HG03108 (cell line): ENCODE results near the gene ZGRF1.
"Not testable (repeated sequence)": the region's sequence is repeated elsewhere in the genome, so short reads cannot be mapped to it uniquely, and the experiment has no call there.

Experiments
- ATAC-seq: cut with Tn5 transposase; IDR thresholded peaks from one replicate; pipeline ENCODE4 v1.9.1; 2021; ENCODE audit warnings: moderate library complexity; ENCODE audit not compliant: unreplicated experiment

ZGRF1 gene, protein sequence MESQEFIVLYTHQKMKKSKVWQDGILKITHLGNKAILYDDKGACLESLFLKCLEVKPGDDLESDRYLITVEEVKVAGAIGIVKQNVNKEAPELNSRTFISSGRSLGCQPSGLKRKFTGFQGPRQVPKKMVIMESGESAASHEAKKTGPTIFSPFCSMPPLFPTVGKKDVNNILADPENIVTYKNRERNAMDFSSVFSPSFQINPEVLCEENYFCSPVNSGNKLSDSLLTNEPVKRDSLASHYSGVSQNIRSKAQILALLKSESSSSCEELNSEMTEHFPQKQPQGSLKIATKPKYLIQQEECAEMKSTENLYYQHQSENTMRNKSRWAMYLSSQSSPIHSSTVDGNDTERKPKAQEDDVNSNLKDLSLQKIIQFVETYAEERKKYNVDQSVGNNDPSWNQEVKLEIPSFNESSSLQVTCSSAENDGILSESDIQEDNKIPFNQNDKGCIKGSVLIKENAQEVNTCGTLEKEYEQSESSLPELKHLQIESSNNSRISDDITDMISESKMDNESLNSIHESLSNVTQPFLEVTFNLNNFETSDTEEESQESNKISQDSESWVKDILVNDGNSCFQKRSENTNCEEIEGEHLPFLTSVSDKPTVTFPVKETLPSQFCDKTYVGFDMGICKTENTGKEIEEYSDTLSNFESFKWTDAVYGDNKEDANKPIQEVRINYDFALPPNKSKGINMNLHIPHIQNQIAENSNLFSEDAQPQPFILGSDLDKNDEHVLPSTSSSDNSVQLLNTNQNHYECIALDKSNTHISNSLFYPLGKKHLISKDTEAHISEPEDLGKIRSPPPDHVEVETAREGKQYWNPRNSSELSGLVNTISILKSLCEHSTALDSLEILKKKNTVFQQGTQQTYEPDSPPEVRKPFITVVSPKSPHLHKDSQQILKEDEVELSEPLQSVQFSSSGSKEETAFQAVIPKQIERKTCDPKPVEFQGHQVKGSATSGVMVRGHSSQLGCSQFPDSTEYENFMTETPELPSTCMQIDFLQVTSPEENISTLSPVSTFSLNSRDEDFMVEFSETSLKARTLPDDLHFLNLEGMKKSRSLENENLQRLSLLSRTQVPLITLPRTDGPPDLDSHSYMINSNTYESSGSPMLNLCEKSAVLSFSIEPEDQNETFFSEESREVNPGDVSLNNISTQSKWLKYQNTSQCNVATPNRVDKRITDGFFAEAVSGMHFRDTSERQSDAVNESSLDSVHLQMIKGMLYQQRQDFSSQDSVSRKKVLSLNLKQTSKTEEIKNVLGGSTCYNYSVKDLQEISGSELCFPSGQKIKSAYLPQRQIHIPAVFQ (N-terminal part only)

GRCh38 chr4:112636688-112637551 is at the start of gene ZGRF1, which contains the start of gene LARP7:
Gene ZGRF1 (minus strand): TSS chr4:112636909. CDS start chr4:112633176, 3,733 bp downstream.
Gene LARP7 (plus strand): TSS chr4:112637143. CDS start chr4:112644670, 7,527 bp downstream.
- peak; percentile 93 for ATAC-seq

DNA sequence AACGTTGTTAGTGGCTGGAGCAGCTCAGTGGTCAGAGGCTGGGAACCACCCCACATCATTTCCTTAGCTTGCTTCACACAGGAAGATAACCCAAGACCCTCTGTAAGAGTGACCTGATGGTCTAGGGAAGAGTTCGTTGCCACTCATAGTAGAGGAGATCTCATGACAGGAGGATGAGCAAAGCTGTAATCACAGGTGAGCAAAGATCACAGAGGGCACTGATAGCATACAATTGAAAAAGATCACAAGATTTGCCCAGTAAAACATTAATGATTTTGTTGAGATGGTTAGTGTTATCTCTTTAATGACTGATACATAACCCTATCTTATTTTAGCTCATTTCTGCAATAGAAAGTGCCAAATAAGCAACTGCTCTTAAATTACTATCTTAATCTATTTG is 44.3 kb upstream of the ZGRF1 start:
- ATAC-seq: no peak

GRCh38 chr4:112677519-112678091 is 40.9 kb upstream of the ZGRF1 start:
- no peak for ATAC-seq

GRCh38 chr4:112674376-112674775 is 37.7 kb upstream of the ZGRF1 start:
- no peak for ATAC-seq

DNA sequence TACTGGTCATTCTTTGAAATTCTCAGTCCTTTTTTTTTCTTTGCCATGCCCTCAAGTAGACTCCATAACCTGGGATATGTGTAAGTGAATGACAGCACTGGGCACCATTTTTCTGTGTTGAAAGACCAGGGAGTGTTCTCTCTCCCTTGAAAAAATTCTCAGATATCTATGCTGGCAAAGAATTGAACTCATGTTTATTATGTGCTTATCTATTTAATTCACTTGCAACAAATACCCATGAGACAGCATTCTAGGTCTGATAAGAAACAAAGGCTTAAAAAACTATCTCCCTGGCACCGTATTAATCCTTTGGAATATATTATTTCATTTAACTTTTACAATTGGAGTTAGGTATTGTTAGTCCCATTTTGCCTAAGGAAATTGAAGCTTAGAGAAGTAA is 37.0 kb upstream of the ZGRF1 start:
- no peak for ATAC-seq

DNA sequence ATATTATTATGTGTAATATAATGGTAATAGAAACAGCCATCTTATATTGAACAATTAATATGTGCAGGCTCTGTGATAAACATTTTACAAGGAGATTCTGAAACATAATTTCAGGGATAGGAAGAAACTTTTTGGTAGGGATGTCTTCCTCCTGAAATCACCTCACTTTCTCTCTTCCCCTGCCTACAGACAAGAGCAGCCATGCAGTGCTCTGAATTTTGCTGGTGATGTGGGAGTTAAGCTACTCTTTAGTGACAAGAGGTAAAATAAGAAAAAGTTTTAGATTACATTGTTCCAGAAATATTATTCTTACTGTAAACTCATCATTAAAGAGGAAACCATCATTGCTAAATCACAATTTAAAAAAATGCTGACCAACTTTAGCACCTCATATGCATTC is 36.4 kb upstream of the ZGRF1 start:
- no peak for ATAC-seq

DNA sequence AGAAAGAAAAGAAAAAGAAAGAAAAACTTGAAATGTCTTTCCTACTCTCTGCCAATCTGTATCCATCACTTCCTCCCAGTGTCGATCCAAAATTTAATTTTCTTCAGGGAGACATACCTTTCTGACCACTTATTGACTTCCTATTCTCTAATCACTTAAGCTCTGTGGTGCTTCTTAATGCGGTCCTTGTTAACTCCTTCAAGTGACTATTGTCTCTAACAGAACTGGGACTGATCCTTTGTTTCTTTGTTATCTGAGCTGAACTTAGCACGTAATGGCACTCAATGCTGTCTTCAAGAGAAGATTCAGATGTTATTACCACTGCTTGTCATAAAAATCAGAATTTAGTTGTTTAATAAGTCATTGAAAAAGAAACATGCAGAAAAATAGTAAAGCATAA is 31.4 kb upstream of the ZGRF1 start:
- no peak for ATAC-seq

- no peak for ATAC-seq
Observed at GRCh38 chr4:112664611-112665010, 27.9 kb upstream of the ZGRF1 start.

DNA sequence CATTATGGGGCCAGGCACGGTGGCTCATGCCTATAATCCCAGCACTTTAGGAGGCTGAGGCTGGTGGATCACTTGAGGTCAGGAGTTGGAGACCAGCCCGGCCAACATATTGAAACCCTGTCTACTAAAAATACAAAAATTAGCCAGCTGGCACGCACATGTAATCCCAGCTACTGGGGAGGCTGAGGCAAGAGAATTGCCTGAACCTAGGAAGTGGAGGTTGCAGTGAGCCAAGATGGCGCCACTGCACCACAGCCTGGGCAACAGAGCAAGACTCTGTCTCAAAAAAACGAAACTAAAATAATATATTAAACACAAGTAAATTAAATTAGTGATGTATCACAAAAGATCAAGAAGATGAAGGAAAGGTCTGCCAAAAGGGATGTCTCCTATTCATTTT is 19.4 kb upstream of the ZGRF1 start:
- ATAC-seq: not testable (repeated sequence)

- no peak for ATAC-seq
Observed at GRCh38 chr4:112655270-112655669, 18.6 kb upstream of the ZGRF1 start.

DNA sequence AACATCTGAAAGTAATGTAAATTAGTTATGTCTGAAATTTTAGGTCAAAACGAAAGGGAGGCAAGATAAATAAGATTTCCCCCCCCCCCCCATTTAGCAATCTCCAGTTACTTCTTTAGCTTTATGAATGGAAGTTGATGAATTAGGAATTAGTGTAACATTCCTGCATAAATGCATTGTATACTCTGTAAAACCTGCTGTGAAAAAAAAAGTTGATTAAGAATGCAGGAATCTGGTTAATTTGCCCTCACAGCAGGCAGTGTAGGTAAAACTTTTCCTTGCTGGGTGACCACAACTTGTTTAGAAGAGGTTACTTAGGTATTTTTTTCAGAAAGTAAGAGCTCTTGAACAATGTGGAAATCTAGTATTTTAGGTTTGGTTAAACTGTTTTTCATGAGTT is 15.5 kb upstream of the ZGRF1 start:
- ATAC-seq: no peak

DNA sequence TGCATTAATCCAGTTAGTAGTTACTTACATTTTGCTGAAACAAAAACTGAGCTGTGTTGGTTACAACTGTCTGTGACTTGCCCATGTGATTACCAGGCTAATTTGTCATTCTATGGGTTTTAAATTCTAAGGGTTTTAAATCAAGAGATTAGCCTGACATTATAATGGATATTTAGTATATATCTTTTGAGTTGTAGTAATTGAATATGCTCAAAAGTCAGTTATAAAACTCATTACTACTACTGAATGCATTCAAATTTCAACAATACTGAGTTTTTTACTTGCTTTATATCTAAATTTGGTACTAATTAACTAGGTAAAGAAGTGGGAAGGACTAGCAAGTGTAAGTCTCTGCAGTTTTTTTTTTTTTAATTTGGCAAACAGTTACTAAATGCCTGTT is 14.9 kb upstream of the ZGRF1 start:
- no peak for ATAC-seq

GRCh38 chr4:112650332-112650731 is 13.6 kb upstream of the ZGRF1 start:
- ATAC-seq: no peak

DNA sequence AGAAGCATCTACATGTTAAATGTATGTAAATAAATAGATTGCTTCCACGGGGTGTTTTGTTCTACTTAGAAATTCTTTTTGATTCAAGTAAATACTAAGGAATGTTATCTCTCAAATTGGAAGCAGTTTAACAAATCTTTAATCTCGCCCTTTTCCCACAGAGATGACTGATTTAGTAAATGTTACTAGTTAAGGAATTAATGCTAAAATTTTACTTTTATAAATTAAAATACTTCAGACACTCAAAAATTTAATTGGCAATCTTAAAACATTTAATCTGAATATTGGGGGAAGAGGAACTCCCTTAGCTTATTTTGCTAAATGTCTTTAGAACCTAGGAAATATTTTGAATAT is 12.3 kb upstream of the ZGRF1 start:
- ATAC-seq: no peak

GRCh38 chr4:112648263-112649054 is 11.8 kb upstream of the ZGRF1 start:
- ATAC-seq: no peak

DNA sequence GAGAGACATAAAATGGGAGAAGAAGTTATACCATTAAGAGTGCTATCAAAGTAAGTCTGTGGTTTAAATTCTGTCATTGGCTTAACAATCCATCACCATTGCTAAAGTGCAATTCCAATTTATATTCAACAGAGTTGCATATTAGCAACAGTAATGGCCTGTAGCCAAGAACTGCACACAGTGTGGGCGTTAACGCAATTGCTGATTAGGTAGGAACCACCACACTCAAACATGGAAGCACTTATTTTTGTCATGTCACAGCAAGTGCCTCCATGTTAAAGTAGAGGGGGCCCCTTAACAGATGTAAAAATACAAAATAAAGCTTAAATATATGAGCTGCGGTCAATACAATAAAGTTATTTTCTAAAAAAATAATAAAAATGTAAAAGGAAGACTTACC is 11.1 kb upstream of the ZGRF1 start:
- no peak for ATAC-seq

DNA sequence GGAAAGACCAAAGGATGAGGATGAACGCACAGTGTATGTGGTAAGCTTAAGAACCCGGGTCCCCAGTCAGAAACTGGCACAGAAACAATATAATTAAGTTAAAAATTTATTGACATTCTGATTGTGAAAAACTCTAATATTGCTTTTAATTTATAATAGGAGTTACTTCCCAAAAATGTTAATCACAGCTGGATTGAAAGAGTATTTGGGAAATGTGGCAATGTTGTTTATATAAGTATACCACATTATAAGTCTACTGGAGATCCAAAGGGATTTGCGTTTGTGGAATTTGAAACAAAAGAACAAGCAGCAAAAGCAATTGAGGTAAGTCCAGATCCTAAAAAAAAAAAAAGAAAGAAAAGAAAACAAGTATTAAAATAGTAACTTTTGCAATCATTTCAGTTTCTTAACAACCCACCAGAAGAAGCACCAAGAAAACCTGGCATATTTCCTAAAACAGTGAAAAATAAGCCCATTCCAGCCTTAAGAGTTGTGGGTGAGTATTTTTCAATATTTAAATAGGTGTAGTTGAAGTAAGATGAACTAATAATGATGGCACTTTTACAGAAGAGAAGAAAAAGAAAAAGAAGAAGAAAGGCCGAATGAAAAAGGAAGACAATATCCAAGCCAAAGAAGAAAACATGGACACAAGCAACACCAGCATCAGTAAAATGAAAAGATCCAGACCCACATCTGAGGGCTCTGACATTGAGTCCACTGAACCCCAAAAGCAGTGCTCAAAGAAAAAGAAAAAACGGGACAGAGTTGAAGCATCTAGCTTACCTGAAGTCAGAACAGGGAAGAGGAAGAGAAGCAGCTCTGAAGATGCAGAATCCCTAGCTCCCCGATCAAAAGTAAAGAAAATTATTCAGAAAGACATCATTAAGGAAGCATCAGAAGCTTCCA is 10.2 kb upstream of the ZGRF1 start:
- no peak for ATAC-seq
